K562 (cell line): ENCODE data around the gene SAFB. TPM values are rescaled to one million over a fixed set of nuclear protein-coding genes. Genes with fewer than 3 reads are reported as not detected.

ENCODE experiments used
- ARID1B ChIP-seq: fragments of 450-650 bp; IDR thresholded peaks from 2 replicates; pipeline ENCODE4 v1.6.1; 2016; ENCODE audit warnings: antibody characterized with exemption, mild to moderate bottlenecking, inconsistent platforms
- KLF13 ChIP-seq: fragments of 450-650 bp; IDR thresholded peaks from 2 replicates; pipeline ENCODE4 v1.6.1; 2016; ENCODE audit warnings: missing genetic modification characterization, low read depth, mild to moderate bottlenecking, missing compliant biosample characterization, moderate library complexity, borderline replicate concordance
- MEIS2 ChIP-seq: fragments of 450-650 bp; IDR thresholded peaks from 2 replicates; pipeline ENCODE4 v1.6.1; 2014; ENCODE audit warnings: mild to moderate bottlenecking; ENCODE audit not compliant: partially characterized antibody
- ZNF277 ChIP-seq: fragments of 250-450 bp; sonication (Bioruptor Pico); IDR thresholded peaks from 2 replicates; pipeline ENCODE4 v1.8.0; 2022; ENCODE audit warnings: inconsistent platforms, mild to moderate bottlenecking, moderate library complexity, borderline replicate concordance
- ZNF318 ChIP-seq, 2 experiments: fragments of 450-650 bp; IDR thresholded peaks; 2 replicates each; pipeline ENCODE4 v1.6.1; 2016; ENCODE audit warnings: mild to moderate bottlenecking in 2 of 2, borderline replicate concordance in 1 of 2, low read depth in 1 of 2, moderate library complexity in 1 of 2
- polyA plus RNA-seq, 8 experiments: library from polyadenylated mRNA; depleted of rRNA in 4 of 8; stranded (reverse) in 5 of 8; unstranded in 3 of 8; fragments of >200 nt; fragmentation: Nextera tagmentation in 2 of 8; fragmentation: Illumina TruSeq in 1 of 8; extraction: Ambion mirVana in 2 of 8; extraction: Trizol in 1 of 8; gene quantifications; 2 replicates each; pipeline versions ENCODE4 v1.2.1 to v1.2.3, GENCODE V29; 2011 to 2014; ENCODE audit warnings: inconsistent platforms in 1 of 8, missing spikeins in 1 of 8
- total RNA-seq, 7 experiments: library from RNA; depleted of rRNA in 6 of 7; stranded (reverse); fragments of >200 nt in 6 of 7; fragmentation: Illumina TruSeq in 2 of 7; extraction: Trizol in 2 of 7; gene quantifications; 2 replicates each; pipeline versions ENCODE4 v1.2.1 to v1.2.3, GENCODE V29; 2011 to 2021; ENCODE audit warnings: low replicate concordance in 1 of 7

The SAFB gene
- total and polyA plus RNA-seq, 9 of the 15 experiments (the other 6 are each of a cell fraction or from before 2014, with no cell fraction given): 1.1 to 151 (median 83.1) TPM

GRCh38 chr19:5585461-5586299, 37.2 kb upstream of the SAFB start (continued):
- no peak for TF ChIP-seq ZNF318 (IDR thresholded peaks at IDR 0.05; ENCODE audit: borderline replicate concordance in 1 of 2, low read depth in 1 of 2)
- TF ChIP-seq KLF13 (tag): no peak
- TF ChIP-seq ARID1B: peak; percentile 71
- TF ChIP-seq MEIS2: no peak
- TF ChIP-seq ZNF277 (CRISPR knock-in tag): no peak
